ENCODE data around the gene LYST.

GRCh38 chr1:235766794-235767285, 99.9 kb downstream of the LYST start:
- TF ChIP-seq CTCF (conservative IDR thresholded peaks at IDR 0.05; ENCODE audit: low read depth, low read length), result no peak
- TF ChIP-seq EZH2 (IDR thresholded peaks at IDR 0.05; ENCODE audit: borderline replicate concordance, low read depth, low read length, poor library complexity, severe bottlenecking), result no peak
